Spleen (tissue), 11 donors: ENCODE data around the gene MGARP. TPM values are rescaled to one million over a fixed set of nuclear protein-coding genes. Genes with fewer than 3 reads are reported as not detected.
"Not testable (repeated sequence)": the region's sequence is repeated elsewhere in the genome, so short reads cannot be mapped to it uniquely, and the experiment has no call there.

Source experiments
- DNase-seq: peaks from one replicate; pipeline ENCODE4 v3.0.0-alpha.2; 2020
- H3K27ac ChIP-seq, 8 donors: fragments of 200-600 bp; sonication (generic) in 7 of 8; 1 replicate in 4 of 8; 2 replicates in 4 of 8; pipeline versions ENCODE4 v1.5.0 to v1.8.0; 2016 to 2021; ENCODE audit warnings: inconsistent platforms in 4 of 8, mild to moderate bottlenecking in 4 of 8, moderate library complexity in 1 of 8
- H3K27me3 ChIP-seq, 7 donors: fragments of 200-600 bp; sonication (generic) in 6 of 7; replicated peaks in 1 of 7; 1 replicate in 4 of 7; 2 replicates in 3 of 7; pipeline versions ENCODE4 v1.5.0 to v1.8.0; 2016 to 2021; ENCODE audit warnings: inconsistent platforms in 3 of 7, mild to moderate bottlenecking in 1 of 7
- H3K36me3 ChIP-seq, 6 donors: fragments of 200-600 bp; sonication (generic) in 5 of 6; 1 replicate in 4 of 6; 2 replicates in 2 of 6; pipeline versions ENCODE4 v1.5.0 to v1.8.0; 2016 to 2021; ENCODE audit warnings: inconsistent platforms in 2 of 6
- H3K4me1 ChIP-seq, 6 donors: fragments of 200-600 bp; sonication (generic) in 5 of 6; 1 replicate in 3 of 6; 2 replicates in 3 of 6; pipeline versions ENCODE4 v1.5.0 to v1.8.0; 2016 to 2021; ENCODE audit warnings: inconsistent platforms in 3 of 6
- H3K4me3 ChIP-seq, 8 donors: fragments of 200-600 bp; sonication (generic) in 7 of 8; 1 replicate in 4 of 8; 2 replicates in 4 of 8; pipeline versions ENCODE4 v1.5.0 to v1.8.0; 2016 to 2021; ENCODE audit warnings: inconsistent platforms in 4 of 8, mild to moderate bottlenecking in 4 of 8, moderate library complexity in 2 of 8
- H3K9me3 ChIP-seq, 8 donors: fragments of 200-600 bp; sonication (generic) in 7 of 8; 1 replicate in 4 of 8; 2 replicates in 4 of 8; pipeline versions ENCODE4 v1.5.0 to v1.8.0; 2016 to 2021; ENCODE audit warnings: inconsistent platforms in 4 of 8
- CTCF ChIP-seq, 11 experiments: fragments of 200-600 bp in 7 of 11; fragments of 450-650 bp in 4 of 11; sonication (generic) in 4 of 11; IDR thresholded peaks in 8 of 11; conservative IDR thresholded peaks in 3 of 11; 1 replicate in 7 of 11; 2 replicates in 4 of 11; pipeline versions ENCODE4 v1.4.0 to v1.8.0; 2016 to 2021; ENCODE audit warnings: antibody characterized with exemption in 11 of 11, inconsistent platforms in 4 of 11, mild to moderate bottlenecking in 1 of 11
- POLR2A ChIP-seq, 3 donors: fragments of 450-650 bp; IDR thresholded peaks; one replicate each; pipeline ENCODE4 v1.5.1; 2017; ENCODE audit warnings: antibody characterized with exemption in 3 of 3, mild to moderate bottlenecking in 1 of 3
- POLR2AphosphoS5 ChIP-seq, 3 donors: sonication (generic); formaldehyde crosslinking; IDR thresholded peaks; one replicate each; pipeline ENCODE4 v1.5.1; 2017; ENCODE audit warnings: antibody characterized with exemption in 3 of 3
- WGBS, 5 donors: extraction: QIAGEN DNeasy Blood & Tissue Kit in 3 of 5; methylation state at CpG; one replicate each; pipeline versions ENCODE4 v1.1.5 to v1.1.7; 2013 to 2018; 5-methylcytosine and 5-hydroxymethylcytosine counted together
- intact Hi-C: fragments of 100-400 bp; cut with DNase I; formaldehyde crosslinking; loops from one replicate; pipeline ENCODE4 v1.15.0; 2023; ENCODE audit warnings: low total_unique reads
- polyA plus RNA-seq, 3 donors: library from polyadenylated mRNA; stranded (reverse); fragments of 200-250 nt; gene quantifications; one replicate each; pipeline ENCODE4 v1.2.1, GENCODE V29; 2013
- total RNA-seq, 7 donors: library from RNA; depleted of rRNA in 3 of 7; stranded (reverse); fragments of >200 nt in 3 of 7; fragmentation: NEBNext Ultra II Directional in 4 of 7; extraction: Animal tissue kit (Norgen Biotek cat#: 25700) in 4 of 7; gene quantifications; one replicate each; pipeline versions ENCODE4 v1.1.0 to v1.2.1, GENCODE V29; 2016 to 2021
- donor health status: healthy with polysubstance abuse.
- donor health status: DM: no; HTN: no; CAD: no; lungs with moderate emphysema.
- donor health status: DM: no; HTN: no; CAD: no.
- donor health status: Bipolar disorder and iron deficiency.
- donor health status: healthy.
- donor health status: DM: no; HTN: no; CAD: no.
- donor health status: DM: yes; HTN: yes; CAD: no.

The MGARP gene
- total and polyA plus RNA-seq, 10 donors, result 0.20 to 1.7 (median 0.50) TPM; not detected in 1

DNA sequence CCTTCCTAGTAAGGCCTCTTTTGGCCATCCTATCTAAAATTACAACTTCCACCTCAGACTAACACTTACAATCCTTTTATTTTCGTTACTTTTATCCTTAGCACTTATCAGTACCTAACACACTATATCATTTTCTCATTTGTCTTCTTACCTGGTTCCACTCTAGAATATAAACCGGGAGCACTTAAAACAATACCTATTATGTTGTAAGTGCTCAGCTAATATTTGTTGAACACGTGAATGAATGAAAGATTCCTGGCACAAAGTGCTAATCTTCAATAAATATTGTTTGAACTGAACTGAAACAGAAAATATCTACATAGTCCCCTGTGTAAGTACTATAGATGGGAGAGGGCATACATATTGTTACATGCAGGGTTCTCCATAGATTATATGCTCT, 14.4 kb downstream of the MGARP start:
- H3K4me1 ChIP-seq, result peaks cover 9 to 19% (median 16%) of the 10 kb centered on the region in 6 donors
- H3K27ac ChIP-seq, result no peak overlapping the region
- H3K9me3 ChIP-seq, result no peaks in the 10 kb centered on the region
- intact Hi-C loops, result no loop called here
- no peak for TF ChIP-seq CTCF (IDR thresholded peaks at IDR 0.05 in 8 of 11, conservative IDR thresholded peaks at IDR 0.05 in 3 of 11)
- TF ChIP-seq POLR2AphosphoS5 (IDR thresholded peaks at IDR 0.05), result no peak
- no peak for TF ChIP-seq POLR2A (IDR thresholded peaks at IDR 0.05)
- no peak for DNase-seq
- H3K4me3 ChIP-seq, result no peak overlapping the region
- no peaks in the 10 kb centered on the region for H3K27me3 ChIP-seq
- WGBS, 5 donors, result 60 to 65% (median 65%) methylated on average over 3 of the region's 3 CpGs
- H3K36me3 ChIP-seq, result no peaks in the 10 kb centered on the region

GRCh38 chr4:139256349-139256748, 23.7 kb downstream of the MGARP start:
- Histone ChIP-seq H3K27ac (no peak overlapping the region), H3K27me3 (no peaks in the 10 kb centered on the region), H3K4me3 (no peak overlapping the region), H3K36me3 (no peaks in the 10 kb centered on the region), H3K4me1 (no peaks in the 10 kb centered on the region), H3K9me3 (no peaks in the 10 kb centered on the region)
- TF ChIP-seq CTCF (IDR thresholded peaks at IDR 0.05 in 8 of 11, conservative IDR thresholded peaks at IDR 0.05 in 3 of 11), result no peak
- no peak for TF ChIP-seq POLR2AphosphoS5 (IDR thresholded peaks at IDR 0.05)
- TF ChIP-seq POLR2A (IDR thresholded peaks at IDR 0.05), result no peak
- intact Hi-C loops, result no loop called here
- 42 to 62% (median 46%) methylated on average over 2 of the region's 2 CpGs for WGBS, 5 donors
- no peak for DNase-seq

GRCh38 chr4:139255581-139255980, 24.4 kb downstream of the MGARP start:
- H3K36me3 ChIP-seq, H3K9me3 ChIP-seq, H3K4me3 ChIP-seq, H3K27ac ChIP-seq, H3K27me3 ChIP-seq, intact Hi-C loops, DNase-seq, H3K4me1 ChIP-seq: not testable (repeated sequence)
- WGBS, 5 donors, result 90 to 94% (median 94%) methylated on average over 6 of the region's 6 CpGs

- DNase-seq, result no peak
- Histone ChIP-seq H3K9me3 (no peaks in the 10 kb centered on the region), H3K36me3 (no peaks in the 10 kb centered on the region), H3K27me3 (no peaks in the 10 kb centered on the region), H3K4me3 (no peak overlapping the region), H3K4me1 (no peaks in the 10 kb centered on the region), H3K27ac (no peak overlapping the region)
- intact Hi-C loops, result no loop called here
- TF ChIP-seq POLR2AphosphoS5 (IDR thresholded peaks at IDR 0.05), result no peak
- TF ChIP-seq POLR2A (IDR thresholded peaks at IDR 0.05), result no peak
- no peak for TF ChIP-seq CTCF (IDR thresholded peaks at IDR 0.05 in 8 of 11, conservative IDR thresholded peaks at IDR 0.05 in 3 of 11)
- 74 to 88% (median 84%) methylated on average over 3 of the region's 3 CpGs for WGBS, 5 donors
Observed at GRCh38 chr4:139253713-139254112, 26.3 kb downstream of the MGARP start.

DNA sequence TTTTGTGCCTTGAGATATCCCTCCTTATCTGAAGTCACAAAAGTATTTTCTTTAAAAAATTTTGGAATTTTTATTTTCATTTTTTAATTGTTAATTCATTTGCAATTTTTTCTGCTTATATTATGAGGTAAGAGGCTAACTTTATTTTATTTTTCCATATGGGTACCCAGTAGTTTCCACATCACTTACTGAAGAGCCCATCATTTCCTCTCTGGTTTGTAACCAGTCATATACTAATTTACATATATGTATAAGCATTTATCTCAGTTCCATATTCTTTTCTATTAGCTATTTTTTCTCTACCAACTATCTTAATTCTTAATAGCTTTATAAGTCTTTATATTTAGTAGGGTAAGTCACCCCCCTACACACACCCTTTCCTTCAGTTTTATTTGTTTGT, 27.0 kb downstream of the MGARP start:
- Histone ChIP-seq H3K36me3 (no peaks in the 10 kb centered on the region), H3K4me1 (no peaks in the 10 kb centered on the region), H3K4me3 (no peak overlapping the region), H3K27ac (no peak overlapping the region), H3K27me3 (no peaks in the 10 kb centered on the region), H3K9me3 (no peaks in the 10 kb centered on the region)
- intact Hi-C loops, result no loop called here
- DNase-seq, result no peak
- no peak for TF ChIP-seq POLR2AphosphoS5 (IDR thresholded peaks at IDR 0.05)
- TF ChIP-seq CTCF (IDR thresholded peaks at IDR 0.05 in 8 of 11, conservative IDR thresholded peaks at IDR 0.05 in 3 of 11), result no peak
- TF ChIP-seq POLR2A (IDR thresholded peaks at IDR 0.05), result no peak
